GM18870 (cell line): Measurements from ENCODE around the gene INTS3.
"Not testable (repeated sequence)": the region's sequence is repeated elsewhere in the genome, so short reads cannot be mapped to it uniquely, and the experiment has no call there.

Source experiments
- ATAC-seq: cut with Tn5 transposase; IDR thresholded peaks from one replicate; pipeline ENCODE4 v1.9.1; 2021; ENCODE audit warnings: moderate library complexity; ENCODE audit not compliant: unreplicated experiment

Gene INTS3

DNA sequence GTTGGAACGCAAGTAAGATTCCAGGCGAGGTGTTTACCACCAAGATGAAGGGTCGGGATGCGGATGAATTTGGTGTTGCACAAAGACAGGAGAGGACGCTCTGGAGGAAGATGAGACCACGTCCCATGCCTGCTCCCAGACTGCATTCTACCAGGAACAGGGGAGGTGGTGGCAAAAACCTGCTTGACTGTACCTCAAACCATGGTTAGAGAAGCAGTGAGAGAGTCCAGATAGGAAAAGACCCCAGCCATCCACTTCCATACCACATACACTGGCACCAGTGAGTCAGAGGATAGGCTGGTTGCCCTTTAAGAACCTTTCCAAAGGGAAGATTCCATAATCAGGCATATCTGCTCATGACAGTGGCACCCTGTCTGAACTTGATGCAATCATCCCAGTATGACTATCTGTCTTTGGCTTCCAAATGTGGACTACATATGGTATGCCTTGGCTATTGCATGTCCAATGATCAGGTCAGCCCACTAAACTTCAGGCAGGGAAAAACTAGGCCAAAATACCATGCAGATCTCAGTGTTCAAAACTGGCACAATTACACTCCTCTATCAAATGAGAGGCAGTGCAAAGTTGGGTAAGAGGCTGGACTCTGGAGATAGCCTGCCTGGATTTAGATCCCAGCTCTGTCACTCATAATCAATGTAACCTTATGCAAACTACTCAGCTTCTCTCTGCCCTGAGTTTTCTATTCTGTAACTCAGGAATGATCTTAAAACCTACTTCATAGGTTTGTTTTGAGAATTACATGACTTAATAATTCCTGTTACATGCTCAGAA lies 28.7 kb upstream of the INTS3 start:
- no peak for ATAC-seq

DNA sequence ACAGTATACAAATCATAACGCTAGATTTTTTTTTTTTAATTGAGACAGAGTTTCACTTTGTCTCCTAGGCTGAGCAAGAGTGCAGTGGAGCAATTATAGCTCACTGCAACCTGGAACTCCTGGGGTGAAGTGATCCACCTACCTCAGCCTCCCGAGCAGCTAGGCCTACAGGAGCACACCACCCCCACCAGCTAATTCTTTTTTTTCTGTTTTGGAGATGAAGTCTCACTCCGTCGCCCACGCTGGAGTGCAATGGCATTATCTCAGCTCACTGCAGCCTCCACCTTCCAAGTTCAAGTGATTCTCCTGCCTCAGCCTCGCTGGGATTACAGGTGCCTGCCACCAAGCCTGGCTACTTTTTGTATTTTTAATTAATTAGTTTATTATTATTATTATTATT lies 28.1 kb upstream of the INTS3 start:
- ATAC-seq = no peak

DNA sequence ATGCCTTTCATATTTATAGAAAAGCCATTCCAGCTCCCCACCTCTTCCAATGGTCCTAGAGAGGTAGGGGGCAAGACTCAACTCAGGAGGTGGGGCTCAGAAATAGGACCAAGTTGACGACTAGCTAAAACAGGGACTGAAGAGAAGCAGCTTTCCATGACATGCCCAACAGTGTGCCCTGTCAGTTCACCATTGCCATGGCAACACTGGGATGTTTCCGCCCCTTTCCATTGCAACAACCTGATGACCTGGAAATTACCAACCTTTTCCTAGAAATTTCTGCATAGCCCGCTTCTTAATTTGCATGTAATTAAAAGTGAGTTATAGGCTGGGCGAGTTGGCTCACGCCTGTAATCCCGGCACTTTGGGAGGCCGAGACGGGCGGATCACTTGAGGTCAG lies 22.4 kb upstream of the INTS3 start:
- no peak for ATAC-seq

DNA sequence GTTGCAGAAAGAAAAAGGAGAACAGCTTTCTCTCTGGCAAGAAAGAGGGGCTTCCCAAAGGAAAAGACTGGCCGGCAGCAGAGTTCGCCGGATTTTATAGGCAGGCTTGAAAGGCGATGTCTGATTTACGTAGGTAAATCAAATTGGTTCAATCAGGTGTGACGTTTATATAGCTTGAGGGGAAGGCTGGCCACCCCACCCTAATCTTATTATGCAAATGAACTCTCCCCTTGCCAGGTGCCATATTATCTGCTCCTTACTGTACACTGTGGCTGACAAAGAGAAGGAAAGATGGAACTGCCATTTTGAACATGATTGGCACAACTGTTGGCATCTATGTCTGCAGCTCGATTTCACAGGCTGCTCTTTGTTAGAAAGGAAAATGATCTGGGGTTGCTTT lies 16.8 kb upstream of the INTS3 start:
- no peak for ATAC-seq

DNA sequence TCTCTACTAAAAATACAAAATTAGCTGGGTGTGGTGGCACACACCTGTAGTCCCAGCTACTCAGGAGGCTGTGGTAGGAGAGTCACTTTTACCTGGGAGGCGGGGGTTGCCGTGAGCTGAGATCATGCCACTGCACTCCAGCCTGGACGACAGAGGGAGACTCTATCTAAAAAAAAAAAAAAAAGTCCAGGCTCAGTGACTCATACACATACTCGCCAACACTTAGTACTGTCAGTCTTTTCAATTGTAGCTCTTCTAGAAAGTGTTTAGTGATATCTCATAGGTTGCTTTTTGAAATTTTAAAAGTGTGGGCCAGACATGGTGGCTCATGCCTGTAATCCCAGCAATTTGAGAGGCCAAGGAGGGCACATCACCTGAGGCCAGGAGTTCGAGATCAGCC lies 11.6 kb upstream of the INTS3 start:
- not testable (repeated sequence) for ATAC-seq

DNA sequence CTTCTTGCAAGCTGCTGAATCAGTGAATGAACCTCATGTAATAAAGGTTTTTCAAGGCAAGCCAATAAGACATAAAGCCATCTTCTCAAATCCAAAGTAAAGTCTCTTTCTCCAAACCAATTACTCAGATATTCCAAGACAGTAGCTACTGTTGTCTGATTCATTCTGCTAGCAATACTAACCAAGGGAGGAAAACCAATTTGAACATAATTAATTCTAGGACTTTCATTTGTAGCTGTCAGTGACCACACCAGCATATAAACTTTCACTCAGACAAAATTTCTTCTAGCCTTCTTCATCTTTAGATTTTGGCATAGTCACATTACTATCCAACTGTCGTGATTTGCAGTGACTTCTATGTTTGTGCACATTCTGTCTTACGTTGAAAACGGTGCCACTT lies 10.5 kb upstream of the INTS3 start:
- no peak for ATAC-seq

DNA sequence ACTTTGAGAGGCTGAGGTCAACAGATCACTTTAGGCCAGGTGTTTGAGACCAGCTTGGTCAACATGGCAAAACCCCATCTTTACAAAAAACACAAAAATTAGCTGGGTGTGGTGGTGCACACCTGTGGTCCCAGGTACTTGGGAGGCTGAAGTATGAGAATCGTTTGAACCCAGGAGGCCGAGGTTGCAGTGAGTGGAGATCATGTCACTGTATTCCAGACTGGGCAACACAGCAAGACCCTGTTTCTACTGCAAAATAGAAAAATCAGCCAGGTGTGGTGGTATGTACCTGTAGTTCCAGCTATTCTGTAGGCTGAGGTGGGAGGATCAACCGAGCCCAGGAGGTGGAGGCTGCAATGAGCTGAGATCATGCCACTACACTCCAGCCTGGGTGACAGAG lies 4.2 kb upstream of the INTS3 start:
- no peak for ATAC-seq

- ATAC-seq = not testable (repeated sequence)
Observed at GRCh38 chr1:153724634-153725033, 3.2 kb upstream of the INTS3 start.

DNA sequence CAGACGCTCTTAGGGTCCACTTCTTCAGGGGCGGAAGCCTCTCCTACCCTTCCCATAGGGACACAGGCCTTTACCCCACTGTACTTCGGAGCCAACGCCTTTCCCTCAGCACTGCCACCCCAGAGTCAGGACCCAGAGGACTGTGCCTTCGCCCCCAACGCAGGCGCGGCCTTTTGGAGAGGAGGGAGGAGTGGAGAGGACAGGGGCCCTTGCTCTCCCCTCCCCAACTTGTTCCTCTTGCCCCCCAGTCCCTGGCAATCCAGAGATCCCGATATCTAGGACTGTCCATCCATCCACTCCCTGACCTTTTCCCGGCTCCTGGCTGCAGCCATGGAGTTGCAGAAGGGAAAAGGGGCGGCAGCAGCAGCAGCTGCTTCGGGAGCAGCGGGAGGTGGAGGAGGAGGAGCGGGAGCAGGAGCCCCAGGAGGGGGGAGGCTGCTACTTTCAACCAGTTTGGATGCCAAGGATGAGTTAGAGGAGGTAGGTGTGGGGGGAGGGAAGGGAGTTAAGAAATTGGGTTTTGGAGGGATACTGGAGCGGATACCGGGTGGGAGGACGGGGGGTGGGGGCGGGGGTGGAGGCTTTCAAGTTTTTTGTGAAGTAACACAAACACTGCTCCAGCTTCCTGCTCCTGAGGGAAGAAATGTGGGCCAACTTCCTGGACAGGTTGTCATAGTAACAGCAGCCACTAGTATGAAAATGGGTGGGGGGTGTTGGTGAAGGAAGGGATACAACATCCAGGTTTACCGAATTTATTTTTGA lies 636 bp downstream of the INTS3 start:
- ATAC-seq = no peak

GRCh38 chr1:153730468-153730988 lies 2.7 kb downstream of the INTS3 start:
- no peak for ATAC-seq

DNA sequence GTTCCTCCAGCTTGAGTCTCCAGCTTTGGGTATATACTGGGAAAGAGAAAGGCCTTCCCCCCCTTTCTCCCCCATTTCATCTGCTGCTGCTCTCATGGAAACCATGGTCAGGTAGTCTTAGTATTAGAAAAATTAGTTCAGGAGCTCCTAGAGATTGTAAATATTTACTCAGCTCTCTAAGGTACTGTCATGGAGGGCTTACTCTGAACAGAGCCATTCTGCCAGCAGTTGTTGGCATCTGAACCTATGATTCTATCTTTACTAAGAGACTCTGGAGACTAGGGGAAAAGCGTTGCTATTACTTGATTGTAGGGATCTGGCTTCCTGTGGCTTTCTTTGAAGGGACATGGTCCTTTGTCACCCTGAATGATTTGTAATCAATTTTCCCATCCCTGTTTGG lies 6.1 kb downstream of the INTS3 start:
- no peak for ATAC-seq

DNA sequence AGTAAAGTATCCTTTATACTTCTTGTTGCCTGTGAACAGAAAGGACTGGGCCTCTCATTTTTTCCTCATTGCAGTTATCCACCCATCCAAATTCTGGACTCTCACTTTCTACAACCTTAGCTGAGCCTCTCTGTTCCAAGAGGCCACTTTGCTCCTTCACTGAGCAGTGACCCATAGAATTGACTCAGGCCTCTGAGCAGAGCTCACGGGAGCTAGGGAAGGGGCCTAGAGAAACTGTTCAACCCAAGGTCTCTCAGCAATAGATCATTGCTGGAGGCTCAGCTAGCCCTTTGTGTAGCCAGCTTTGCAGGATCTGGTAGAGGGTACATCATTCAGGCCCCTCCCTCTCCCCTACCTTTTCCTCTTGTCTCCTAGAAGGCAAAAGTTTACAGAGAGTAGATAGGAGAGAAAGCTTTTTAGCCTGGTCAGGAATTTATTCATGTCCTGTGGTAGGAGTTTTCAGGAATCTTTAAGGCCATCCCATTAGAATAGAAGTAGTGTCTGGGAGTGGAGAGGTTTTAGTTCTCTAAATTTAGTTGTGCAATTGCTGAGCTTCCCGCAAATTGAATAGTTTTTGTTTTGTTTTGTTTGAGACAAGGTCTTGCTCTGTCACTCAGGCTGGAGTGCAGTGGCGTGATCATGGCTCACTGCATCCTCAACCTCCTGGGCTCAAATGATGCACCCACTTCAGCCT lies 6.7 kb downstream of the INTS3 start:
- no peak for ATAC-seq

DNA sequence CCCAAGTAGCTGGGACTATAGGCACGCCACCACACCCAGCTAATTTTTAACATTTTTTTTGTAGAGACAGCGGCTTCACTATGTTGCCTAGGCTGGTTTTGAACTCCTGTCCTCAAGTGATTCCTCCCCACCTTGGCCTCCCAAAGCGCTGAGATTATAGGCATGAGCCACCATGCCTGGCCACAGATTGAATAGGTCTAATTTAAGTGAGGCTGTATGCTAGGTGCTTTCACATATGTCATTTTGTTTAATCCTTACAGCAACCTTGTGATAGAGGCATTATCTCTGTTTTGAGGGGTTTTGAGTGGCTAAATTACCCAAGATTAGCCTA lies 7.2 kb downstream of the INTS3 start:
- no peak for ATAC-seq

GRCh38 chr1:153741986-153742385 lies 14.1 kb downstream of the INTS3 start:
- no peak for ATAC-seq

- peak; percentile 62 for ATAC-seq
Observed at GRCh38 chr1:153742411-153743142, 14.7 kb downstream of the INTS3 start.

GRCh38 chr1:153745417-153745816 lies 17.6 kb downstream of the INTS3 start:
- ATAC-seq = no peak

- ATAC-seq = no peak
Observed at GRCh38 chr1:153746174-153746573, 18.3 kb downstream of the INTS3 start.

- ATAC-seq = no peak
Observed at GRCh38 chr1:153748903-153749302, 21.1 kb downstream of the INTS3 start.

GRCh38 chr1:153749408-153750005 lies 21.7 kb downstream of the INTS3 start:
- ATAC-seq = no peak
